Measurements from ENCODE around the gene PTPN1.
"Not testable (repeated sequence)": the region's sequence is repeated elsewhere in the genome, so short reads cannot be mapped to it uniquely, and the experiment has no call there.

Gene PTPN1

DNA sequence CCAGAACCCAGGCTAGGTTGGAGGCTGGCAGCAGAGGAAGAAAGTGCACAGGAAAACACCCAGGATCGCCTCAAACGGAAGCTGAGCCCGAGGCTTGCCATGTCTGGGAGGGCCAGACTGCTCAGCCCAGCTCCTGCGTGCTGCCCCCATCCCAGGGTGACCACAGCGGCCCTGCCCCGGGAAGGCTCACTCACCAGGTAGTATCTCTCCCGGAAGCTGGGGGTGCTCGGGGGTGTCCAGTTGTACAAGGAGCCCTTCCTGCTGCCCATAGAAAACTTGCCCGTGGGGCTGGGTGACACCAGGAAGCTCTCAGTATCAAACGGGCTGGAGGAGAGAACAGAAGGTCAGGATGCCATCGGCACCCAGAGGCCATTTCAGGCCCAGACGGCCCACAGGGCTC lies 94.3 kb downstream of the PTPN1 start:
- DNase-seq (ENCODE audit: low read depth in 3 of 3, low spot score in 1 of 3), result no peak

DNA sequence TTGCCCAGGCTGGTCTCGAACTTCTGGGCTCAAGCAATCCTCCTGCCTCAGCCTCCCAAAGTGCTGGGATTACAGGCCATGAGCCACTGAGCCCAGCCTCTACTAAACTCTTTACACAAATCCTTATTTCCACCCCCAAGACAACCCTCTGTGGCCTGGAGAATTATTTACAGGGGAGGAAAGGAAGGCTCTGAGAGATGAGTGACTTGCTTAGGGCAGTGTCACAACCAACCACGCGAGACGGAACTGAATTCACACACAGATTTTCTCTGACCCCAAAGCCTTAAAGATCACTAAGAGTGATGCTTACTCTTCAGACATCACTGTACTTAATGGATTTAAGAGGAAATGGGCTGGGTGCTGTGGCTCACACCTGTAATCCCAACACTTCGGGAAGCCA lies 95.0 kb downstream of the PTPN1 start:
- DNase-seq (ENCODE audit: low read depth in 3 of 3, low spot score in 1 of 3), result no peak

DNA sequence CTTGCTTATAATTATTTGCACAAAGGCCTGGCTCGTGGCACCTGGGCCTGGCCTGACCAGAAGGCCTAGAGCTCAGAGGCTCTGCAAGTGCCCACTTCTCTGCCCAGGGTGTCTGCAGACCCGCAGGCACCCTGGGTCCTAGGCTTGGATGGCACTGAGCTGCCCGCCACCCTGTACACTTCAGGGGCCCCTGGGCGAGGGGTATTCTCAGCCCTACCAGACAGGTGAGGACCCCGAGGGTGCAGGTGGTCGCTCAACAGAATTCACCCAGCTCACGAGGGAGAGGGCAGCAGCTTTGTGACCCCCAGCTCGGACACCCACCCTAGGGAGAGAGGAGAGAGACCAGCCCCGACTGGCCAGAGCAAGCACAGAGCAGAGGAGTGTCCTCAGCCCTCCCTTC lies 97.3 kb downstream of the PTPN1 start:
- no peak for DNase-seq (ENCODE audit: low read depth in 3 of 3, low spot score in 1 of 3)

DNA sequence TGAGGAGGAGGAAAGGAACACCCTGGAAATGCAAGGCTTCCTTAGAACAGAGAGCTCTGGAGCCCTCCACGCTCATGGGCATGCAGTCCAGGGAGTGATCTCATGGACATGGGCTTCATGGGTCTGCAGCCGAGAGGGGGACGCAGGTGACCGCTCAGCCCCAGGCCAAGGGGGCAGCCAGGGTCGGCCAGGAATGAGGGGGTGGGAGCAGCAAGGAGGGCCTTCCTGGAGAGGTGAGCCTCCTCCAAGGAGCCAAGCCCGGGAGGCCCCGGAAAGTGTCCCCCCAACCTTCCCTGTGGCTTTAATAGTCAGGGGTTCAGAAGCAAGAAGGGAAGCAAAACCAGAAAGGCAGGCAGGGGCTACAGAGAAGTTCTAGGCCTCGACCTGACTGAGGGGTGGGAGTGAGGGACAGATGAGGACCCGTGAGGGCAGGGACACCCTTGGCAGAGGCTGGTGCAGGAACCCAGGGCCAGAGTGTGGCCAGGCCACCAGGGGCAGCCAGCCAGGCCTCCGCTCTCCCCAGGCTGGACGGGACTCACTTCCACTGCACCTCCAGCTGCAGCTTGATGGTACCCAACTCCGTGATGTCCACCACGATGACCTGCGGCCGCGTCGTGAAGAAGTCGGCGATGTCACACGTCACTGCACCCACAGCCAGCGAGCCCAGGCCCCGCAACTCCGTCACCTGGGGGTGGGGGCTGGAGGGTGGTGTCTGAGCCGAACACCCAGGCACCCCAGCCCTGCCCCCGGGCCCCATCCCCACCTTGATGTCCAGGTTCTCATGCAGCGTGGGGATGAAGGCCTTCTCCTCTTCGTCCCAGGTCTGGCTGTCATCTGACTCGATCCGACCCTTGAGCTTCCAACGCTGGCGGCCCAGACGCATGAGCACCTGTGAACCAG lies 97.9 kb downstream of the PTPN1 start:
- no peak for DNase-seq (ENCODE audit: low read depth in 3 of 3, low spot score in 1 of 3)

DNA sequence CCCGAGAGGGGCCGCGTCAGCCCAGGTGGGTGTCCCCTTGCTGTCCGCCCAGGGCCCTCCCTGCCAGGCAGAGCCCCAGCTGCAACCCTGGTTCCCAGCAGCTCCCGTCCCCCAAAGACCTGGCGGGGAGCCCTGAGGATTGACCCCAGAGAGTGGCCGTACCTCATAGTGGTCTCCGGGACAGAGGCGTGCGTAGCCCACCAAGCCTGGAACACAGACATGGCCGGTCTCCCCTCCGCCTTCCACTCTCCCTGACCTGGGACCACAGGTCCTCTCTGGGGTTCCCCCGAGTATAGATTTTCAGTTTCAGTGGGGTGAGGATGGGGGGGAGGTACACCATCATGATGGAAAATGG lies 98.5 kb downstream of the PTPN1 start:
- no peak for DNase-seq (ENCODE audit: low read depth in 3 of 3, low spot score in 1 of 3)

DNA sequence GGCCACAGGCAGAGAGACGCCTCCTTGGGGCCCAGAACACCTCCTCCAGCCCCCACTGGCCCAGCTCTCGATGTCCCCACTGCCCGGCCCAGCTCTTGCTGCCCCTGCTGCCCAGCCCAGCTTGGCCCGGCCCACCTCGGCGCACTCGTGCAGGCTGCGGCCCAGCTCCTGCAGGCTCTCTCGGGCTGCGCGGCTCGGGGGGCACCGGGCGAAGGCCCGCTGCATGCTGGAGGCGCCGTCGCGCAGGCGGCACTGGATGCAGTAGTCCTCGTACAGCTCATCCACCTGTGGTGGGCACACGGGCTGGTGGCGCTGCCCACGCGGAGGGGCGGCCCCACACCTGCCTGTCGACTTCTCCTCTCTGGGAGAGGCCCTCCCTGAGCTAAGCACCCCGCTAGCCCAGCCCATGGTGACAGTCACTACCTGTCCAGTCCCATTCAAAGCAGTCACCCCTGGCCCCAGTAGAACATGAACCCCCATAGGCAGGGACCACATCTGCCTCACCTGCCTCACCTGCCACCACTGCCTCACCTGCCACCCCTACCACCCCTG lies 99.3 kb downstream of the PTPN1 start:
- no peak for DNase-seq (ENCODE audit: low read depth in 3 of 3, low spot score in 1 of 3)

DNA sequence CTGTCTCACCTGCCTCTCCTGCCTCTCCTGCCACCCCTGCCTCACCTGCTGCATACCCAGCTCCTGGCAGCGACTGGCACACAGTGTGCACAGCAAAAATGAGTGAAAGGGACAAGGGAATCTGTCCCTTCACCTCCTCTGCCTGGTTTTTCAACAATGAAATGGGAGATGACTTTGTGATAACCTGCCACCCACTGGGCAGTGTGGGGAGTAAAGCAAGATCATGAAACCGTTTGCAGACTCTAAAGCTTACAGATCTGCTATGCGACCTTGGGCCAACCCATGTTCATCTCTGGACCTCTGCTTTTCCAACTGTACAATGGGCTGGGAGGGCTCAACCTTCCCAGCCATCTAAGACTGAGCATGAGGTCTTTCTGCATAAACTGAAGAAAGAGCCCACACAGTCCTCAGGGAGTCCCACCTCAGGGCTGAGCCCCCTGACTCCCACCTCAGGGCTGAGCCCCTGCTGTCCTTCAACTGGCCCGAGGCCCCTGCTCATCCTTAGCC lies 100.1 kb downstream of the PTPN1 start:
- no peak for DNase-seq (ENCODE audit: low read depth in 3 of 3, low spot score in 1 of 3)

DNA sequence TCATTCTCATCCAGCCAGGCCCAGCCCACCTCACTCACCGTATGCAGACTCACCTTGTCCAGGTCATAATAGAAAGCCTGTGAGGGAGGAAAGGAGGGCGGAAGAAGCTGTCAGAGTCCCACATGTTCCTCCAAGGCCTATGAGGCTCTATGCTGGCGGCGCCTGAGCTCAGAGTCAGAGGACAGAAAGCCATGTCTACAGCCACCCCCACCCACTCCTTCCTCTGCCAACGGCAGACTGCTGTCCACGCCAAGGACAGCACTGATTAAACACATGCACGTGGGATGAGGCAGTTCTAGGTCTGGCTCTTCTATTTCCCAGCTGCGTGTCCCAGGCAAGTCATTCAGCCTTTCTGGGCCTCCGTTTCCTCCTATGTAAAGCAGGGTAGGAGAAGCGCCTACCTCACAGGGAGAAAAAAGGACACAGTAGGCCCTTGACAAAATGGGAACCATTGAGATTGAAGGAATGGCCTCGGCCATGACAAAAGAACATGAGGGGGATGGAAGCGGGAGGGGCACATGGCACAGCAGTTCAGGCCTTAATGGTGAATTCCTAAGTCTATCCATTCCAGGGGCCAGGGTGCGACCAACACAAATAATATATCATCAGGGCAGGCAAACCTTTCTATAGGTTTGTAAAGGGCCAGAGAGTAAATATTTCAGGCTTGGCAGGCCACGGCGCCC lies 101.1 kb downstream of the PTPN1 start:
- no peak for DNase-seq (ENCODE audit: low read depth in 3 of 3, low spot score in 1 of 3)

DNA sequence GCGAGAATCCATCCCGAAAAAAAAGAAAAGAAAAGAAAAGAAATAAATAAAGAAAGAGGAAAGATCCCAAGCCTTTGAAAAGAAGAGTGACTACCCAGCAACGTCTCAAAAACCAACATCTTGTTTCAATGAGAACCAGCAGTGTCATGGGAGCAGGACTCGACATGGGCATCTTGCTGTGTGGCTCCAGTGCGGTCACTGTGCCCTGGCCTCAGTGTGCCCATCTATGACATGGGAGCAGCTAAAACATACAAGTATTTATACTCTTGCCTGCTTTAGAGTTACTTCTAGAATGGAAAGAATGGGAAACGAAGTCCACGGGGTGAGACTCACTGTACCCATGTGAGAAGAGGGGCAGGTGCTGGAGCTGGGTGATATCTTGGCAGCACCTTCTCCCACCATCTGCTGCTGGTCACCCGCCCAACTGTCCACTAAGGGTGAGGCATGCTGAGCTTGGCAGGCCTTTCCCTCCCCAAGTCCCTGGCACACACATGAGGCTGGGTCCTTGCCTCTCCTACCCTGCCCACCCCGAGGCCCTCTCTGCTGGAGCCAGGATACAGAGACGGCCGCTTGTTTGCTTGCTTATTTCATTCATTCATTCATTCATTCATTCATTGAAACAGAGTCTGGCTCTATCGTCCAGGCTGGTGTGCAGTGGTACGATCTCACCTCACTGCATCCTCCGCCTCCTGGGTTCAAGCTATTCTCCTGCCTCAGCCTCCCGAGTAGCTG lies 103.4 kb downstream of the PTPN1 start:
- DNase-seq (ENCODE audit: low read depth in 3 of 3, low spot score in 1 of 3), result no peak

DNA sequence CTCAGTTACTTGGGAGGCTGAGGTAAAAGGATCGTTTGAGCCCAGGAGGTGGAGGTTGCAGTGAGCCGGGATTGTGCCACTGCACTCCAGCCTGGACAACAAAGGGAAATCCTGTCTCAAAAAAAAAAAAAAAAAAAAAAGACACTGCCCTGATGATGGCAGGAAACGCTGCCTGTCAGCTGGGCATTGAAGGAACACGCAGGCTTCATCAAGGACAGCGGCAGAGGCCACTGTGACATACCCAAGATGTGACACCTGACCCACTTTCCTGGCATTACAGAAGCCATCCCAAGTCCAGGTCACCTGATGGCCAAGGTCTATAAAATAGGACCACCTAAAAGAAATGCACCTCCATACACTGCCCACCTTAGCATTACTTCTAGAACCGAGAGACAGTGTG lies 105.2 kb downstream of the PTPN1 start:
- DNase-seq (ENCODE audit: low read depth in 3 of 3, low spot score in 1 of 3), result no peak

DNA sequence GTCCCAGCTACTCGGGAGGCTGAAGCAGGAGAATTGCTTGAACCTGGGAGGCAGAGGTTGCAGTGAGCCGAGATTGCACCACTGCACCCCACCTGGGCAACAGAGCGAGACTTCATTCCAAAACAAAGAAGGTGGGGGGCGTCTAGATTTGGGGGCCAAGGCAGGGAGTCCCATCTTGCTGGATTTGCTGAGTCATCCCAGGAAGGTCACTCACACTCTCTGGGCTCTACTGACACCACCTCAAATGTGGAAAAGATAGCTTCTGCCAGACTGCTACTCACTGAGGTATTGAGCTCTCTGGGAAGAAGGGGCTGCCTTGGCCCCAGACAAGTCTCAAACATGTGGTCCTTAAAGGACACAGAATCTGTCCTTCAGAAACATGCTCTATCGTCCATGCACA lies 106.8 kb downstream of the PTPN1 start:
- DNase-seq (ENCODE audit: low read depth in 3 of 3, low spot score in 1 of 3), result no peak

DNA sequence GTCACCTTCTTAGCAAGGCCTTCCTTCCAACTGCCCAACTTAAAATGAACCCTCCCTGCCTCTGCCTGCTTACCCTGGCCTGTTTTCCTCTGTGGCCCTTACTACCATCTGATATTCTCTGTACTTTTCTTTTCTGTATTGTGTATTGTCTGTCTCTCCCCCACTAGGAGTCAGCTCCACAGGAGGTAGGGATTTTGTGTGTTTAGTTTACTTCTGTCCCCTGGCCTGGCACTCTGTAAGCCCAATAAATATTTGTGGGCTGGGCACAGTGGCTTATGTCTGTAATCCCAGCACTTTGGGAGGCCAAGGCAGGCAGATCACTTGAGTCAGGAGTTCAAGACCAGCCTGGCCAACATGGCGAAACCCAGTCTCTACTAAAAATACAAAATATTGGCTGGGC lies 108.4 kb downstream of the PTPN1 start:
- no peak for DNase-seq (ENCODE audit: low read depth in 3 of 3, low spot score in 1 of 3)

DNA sequence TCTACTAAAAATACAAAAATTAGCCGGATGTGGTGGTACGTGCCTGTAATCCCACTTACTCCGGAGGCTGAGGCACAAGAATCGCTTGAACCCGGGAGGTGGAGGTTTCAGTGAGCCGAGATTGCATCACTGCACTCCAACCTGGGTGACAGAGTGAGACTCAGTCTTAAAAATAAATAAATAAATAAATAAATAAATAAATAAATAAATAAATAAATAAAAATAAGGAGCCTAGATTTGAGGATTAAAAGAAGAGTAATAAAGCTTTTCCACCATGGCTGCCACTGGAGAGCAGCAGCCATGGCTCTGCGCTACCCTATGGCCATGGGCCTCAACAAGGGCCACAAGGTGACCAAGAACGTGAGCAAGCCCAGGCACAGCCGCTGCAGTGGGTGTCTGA lies 110.3 kb downstream of the PTPN1 start:
- DNase-seq (ENCODE audit: low read depth in 3 of 3, low spot score in 1 of 3), result not testable (repeated sequence)

DNA sequence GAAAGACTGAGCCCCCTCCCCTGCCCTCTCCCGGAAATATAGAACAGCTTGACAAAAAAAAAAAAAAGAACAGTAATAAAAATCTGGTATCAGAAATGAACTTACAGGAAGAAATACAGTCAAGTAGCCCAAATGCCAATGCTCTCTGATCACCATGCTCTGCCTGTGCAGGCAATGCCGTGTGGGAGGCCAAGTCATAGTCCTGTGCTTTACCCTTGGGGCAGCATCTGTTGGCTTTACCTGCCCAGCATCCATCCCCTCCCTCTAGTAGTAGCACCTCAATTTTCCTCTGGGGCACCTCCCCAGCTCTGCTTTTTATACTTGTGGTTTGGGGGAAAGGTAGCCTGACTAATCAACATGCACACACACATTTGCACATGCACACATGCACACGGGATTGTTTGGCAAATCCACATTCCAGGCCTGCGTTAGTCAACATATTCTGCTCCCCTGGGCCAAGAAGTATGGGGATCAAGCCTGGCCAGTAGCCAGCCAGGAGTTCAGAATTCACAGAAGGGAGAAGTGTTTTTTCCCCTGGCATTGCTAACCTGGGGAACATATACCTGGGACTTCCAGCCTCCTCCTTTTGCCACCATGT lies 111.0 kb downstream of the PTPN1 start:
- DNase-seq (ENCODE audit: low read depth in 3 of 3, low spot score in 1 of 3), result no peak

DNA sequence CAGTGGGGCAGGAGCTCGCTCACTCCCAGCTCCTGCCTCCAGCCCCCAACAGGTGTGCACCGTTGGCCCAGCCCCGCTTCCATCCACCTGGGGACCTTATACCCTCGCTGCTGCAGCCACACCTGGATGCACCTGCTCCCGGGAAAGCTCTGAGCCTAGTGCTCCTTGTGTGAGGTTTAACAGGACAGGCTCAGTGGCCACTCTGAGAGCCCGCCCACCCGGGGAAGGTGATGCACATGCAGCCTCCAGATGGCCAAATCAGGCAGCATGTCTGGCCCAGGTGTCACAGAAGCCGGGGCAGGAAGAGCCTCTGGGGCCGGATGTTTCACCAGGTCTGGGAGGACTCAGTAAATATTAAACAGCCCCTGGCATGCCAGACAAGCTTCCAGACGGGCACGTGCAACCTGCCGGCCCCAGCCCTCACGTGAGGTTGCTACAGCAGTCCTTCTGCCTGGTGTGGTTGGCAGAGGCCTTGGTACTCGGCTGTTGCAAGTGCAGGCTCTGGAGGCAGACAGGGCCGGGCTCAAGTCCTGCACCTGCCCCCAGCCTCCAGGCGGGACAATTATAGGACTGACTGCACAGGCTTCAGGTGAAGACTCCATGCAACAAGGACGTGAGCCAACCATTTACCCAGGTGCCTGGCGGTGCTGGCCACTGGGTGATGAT lies 114.3 kb downstream of the PTPN1 start:
- DNase-seq (ENCODE audit: low read depth in 3 of 3, low spot score in 1 of 3), result no peak

DNA sequence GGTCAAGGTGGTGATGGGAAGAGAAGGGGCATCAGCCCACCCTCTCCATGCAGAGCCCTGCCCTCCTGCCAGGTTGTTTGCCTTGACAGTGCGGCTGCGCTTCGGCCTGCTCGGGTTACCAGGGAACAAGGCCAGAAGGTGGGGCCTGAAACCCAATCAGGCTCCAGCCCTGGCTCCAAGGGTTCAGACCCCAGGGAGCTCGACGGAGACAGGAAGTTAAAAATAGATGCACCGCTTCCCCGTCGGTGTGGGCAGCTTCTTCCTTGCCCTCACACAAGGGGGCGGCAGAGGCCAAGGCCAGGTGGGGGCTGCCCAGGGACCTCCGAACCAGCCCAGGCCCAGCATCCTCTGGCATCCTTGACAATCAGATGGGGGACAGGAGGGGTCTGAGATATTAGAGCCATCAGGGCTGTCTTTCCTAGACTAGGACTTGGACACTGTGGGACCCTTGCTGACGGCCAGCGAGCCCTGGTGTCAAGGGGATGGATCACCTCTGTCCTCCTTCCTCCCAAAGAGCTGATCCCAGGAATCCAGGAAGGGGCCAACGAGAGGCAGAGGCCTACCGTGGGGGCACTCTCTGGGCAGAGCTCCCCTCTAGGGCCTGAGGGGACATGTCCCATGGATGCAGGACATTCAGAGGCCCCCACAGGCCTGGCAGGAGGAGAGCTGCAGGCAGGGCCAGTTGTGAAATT lies 115.9 kb downstream of the PTPN1 start:
- DNase-seq (ENCODE audit: low read depth in 3 of 3, low spot score in 1 of 3), result no peak

DNA sequence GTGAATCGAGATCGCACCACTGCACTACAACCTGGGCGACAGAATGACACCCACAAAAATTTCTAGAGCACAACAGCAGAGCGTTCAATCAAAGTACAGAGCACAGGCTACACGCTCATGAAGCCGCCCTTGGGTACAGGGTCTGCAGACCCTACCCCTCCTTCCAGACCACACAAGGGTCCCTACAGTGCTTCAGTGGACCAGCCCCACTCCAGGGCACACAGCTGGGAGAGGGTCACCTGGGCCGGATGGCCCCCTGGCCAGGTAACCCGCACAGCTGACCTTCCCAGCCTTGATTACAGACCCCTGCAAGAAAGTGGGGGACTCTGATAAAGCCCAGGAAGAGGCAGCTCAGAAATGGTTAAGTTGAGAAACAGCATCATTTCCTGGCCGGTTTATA lies 117.6 kb downstream of the PTPN1 start:
- no peak for DNase-seq (ENCODE audit: low read depth in 3 of 3, low spot score in 1 of 3)

DNA sequence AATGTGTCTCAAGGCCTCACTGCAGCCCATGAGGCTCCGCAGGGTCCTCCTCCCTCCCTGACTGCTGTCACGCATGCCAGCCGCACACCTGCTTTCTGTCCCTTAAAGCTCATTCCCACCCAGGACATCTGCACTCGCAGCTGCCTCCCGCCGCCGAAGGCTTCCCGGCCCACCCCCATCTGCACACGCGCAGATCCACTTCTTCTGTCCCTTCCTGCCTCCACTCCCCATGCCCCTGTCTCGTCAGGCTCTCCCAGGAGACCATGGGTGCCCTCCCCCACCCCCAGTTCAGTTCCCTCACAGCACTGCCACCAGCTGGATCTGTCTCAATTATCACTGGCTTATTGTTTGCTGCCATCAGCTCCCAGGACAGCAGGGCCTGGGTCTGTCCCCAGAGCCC lies 118.1 kb downstream of the PTPN1 start:
- no peak for DNase-seq (ENCODE audit: low read depth in 3 of 3, low spot score in 1 of 3)

DNA sequence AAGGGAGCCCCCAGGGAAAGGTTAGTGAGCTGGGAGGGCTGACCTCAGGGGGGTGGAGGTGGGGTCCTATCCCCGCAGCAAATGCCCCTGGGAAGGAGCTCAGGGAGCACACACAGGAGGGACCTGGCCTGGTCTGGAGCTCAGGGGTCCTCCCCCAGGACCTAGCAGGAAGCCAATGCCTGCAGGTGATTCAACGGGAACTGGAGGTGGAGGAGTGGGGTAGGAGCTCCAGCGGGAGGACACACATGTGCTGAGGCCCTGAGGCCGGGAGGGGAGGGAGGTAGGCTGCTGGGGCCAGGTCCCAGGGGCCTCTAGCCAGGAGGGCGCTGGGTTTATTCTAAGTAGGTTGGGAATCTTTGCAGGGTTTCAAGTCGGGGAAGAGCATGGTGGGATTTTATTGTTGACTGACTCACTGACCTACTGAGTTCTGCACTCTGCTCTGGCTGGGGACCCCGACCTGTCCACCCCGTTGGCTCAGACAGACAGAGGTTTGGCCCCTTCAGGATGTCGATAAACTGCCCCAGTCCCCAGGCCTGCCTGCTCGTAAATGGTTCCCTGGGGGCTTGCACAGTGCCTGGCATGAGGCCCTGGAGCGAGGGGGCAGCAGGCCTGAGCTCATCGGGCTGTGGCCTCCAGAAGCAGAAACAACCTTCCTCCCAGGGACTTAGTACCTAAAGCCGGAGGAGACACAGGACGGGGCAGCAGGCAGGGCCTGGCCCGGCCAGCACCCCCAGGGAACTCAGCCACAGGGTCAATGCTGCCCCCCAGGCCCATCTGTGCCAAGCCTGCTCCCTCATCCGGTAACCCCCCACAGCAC lies 118.9 kb downstream of the PTPN1 start:
- no peak for DNase-seq (ENCODE audit: low read depth in 3 of 3, low spot score in 1 of 3)
